Activated CD8-positive, alpha-beta memory T cell treated with anti-CD3 and anti-CD28 coated beads, Interleukin-2, amount 50 U/mL, for 4 hours (primary cell): ENCODE results near the gene RBL2.

Experiments used
- DNase-seq: peaks from one replicate; pipeline ENCODE4 v3.0.0-alpha.2; 2020

The RBL2 gene

GRCh38 chr16:53457670-53458069 lies 23.4 kb downstream of the RBL2 start:
- DNase-seq, result peak; percentile 57

- no peak for DNase-seq
Measured at GRCh38 chr16:53458635-53459034, 24.4 kb downstream of the RBL2 start.

GRCh38 chr16:53465606-53466280 lies 31.5 kb downstream of the RBL2 start:
- no peak for DNase-seq

GRCh38 chr16:53476867-53477266 lies 42.6 kb downstream of the RBL2 start:
- no peak for DNase-seq

- no peak for DNase-seq
Measured at GRCh38 chr16:53478965-53479364, 44.7 kb downstream of the RBL2 start.

GRCh38 chr16:53480394-53480793 lies 46.1 kb downstream of the RBL2 start:
- no peak for DNase-seq

GRCh38 chr16:53482123-53482522 lies 47.9 kb downstream of the RBL2 start:
- DNase-seq, result no peak

- DNase-seq, result no peak
Measured at GRCh38 chr16:53484542-53484941, 50.3 kb downstream of the RBL2 start.

- no peak for DNase-seq
Measured at GRCh38 chr16:53486230-53486629, 52.0 kb downstream of the RBL2 start.

- DNase-seq, result no peak
Measured at GRCh38 chr16:53489755-53490154, 55.5 kb downstream of the RBL2 start.

- no peak for DNase-seq
Measured at GRCh38 chr16:53492503-53492902, 58.2 kb downstream of the RBL2 start.

- DNase-seq, result no peak
Measured at GRCh38 chr16:53494636-53495035, 60.4 kb downstream of the RBL2 start.

GRCh38 chr16:53495325-53495724 lies 61.1 kb downstream of the RBL2 start:
- no peak for DNase-seq

- DNase-seq, result no peak
Measured at GRCh38 chr16:53498984-53499383, 64.7 kb downstream of the RBL2 start.

- DNase-seq, result no peak
Measured at GRCh38 chr16:53501216-53501859, 67.1 kb downstream of the RBL2 start.

GRCh38 chr16:53502331-53503269 lies 68.3 kb downstream of the RBL2 start, which contains the start of gene AKTIP:
Gene AKTIP (minus strand): TSS chr16:53503209. CDS start chr16:53500259, 2,950 bp downstream.
- no peak for DNase-seq

- peak; percentile 99 for DNase-seq
Measured at GRCh38 chr16:53503270-53503923, 69.1 kb downstream of the RBL2 start.

- DNase-seq, result peak; percentile 29
Measured at GRCh38 chr16:53503991-53504663, 69.9 kb downstream of the RBL2 start.

- peak; percentile 26 for DNase-seq
Measured at GRCh38 chr16:53504665-53505064, 70.4 kb downstream of the RBL2 start.

- no peak for DNase-seq
Measured at GRCh38 chr16:53506254-53506653, 72.0 kb downstream of the RBL2 start.

GRCh38 chr16:53507464-53508179 lies 73.4 kb downstream of the RBL2 start:
- no peak for DNase-seq
